Skeletal muscle cell (primary cell): Measurements from ENCODE around the gene GSTM3.
"Not testable (repeated sequence)": the region's sequence is repeated elsewhere in the genome, so short reads cannot be mapped to it uniquely, and the experiment has no call there.

ENCODE experiments used
- DNase-seq: peaks from one replicate; pipeline ENCODE4 v3.0.0-alpha.2; 2010; ENCODE audit warnings: low read depth
- H3K4me3 ChIP-seq: 2 replicates; pipeline ENCODE4 v1.5.1; 2011; ENCODE audit warnings: low read depth, mild to moderate bottlenecking, control low read depth, low read length, moderate library complexity

Gene GSTM3

GRCh38 chr1:109712321-109712864, 28.4 kb downstream of the GSTM3 start:
- peak overlapping the region; percentile 18 for H3K4me3 ChIP-seq
- no peak for DNase-seq

- DNase-seq: not testable (repeated sequence)
- peak within 1 kb of the TSS; percentile 18 for H3K4me3 ChIP-seq
Observed at GRCh38 chr1:109711593-109712320, 29.1 kb downstream of the GSTM3 start, which contains the start of gene GSTM5. TSS of gene GSTM5 (plus strand) at chr1:109712251. CDS start at chr1:109712313, 62 bp downstream.

GRCh38 chr1:109709822-109710221, 31.0 kb downstream of the GSTM3 start:
- DNase-seq, H3K4me3 ChIP-seq: not testable (repeated sequence)

GRCh38 chr1:109708949-109709348, 31.9 kb downstream of the GSTM3 start:
- not testable (repeated sequence) for DNase-seq, H3K4me3 ChIP-seq

- no peak for DNase-seq
- no peak overlapping the region for H3K4me3 ChIP-seq
Observed at GRCh38 chr1:109705411-109705810, 35.4 kb downstream of the GSTM3 start.

GRCh38 chr1:109704173-109704572, 36.7 kb downstream of the GSTM3 start:
- no peak overlapping the region for H3K4me3 ChIP-seq
- no peak for DNase-seq

- H3K4me3 ChIP-seq, DNase-seq: not testable (repeated sequence)
Observed at GRCh38 chr1:109702940-109703339, 37.9 kb downstream of the GSTM3 start.

GRCh38 chr1:109697861-109698260, 43.0 kb downstream of the GSTM3 start:
- not testable (repeated sequence) for H3K4me3 ChIP-seq, DNase-seq

- no peak for DNase-seq
- no peak overlapping the region for H3K4me3 ChIP-seq
Observed at GRCh38 chr1:109697066-109697465, 43.8 kb downstream of the GSTM3 start.

GRCh38 chr1:109695138-109695537, 45.7 kb downstream of the GSTM3 start:
- H3K4me3 ChIP-seq, DNase-seq: not testable (repeated sequence)

GRCh38 chr1:109694400-109694799, 46.4 kb downstream of the GSTM3 start:
- DNase-seq, H3K4me3 ChIP-seq: not testable (repeated sequence)

- H3K4me3 ChIP-seq: no peak overlapping the region
- DNase-seq: no peak
Observed at GRCh38 chr1:109691759-109692158, 49.1 kb downstream of the GSTM3 start.

GRCh38 chr1:109689844-109690405, 50.9 kb downstream of the GSTM3 start:
- no peak for DNase-seq
- H3K4me3 ChIP-seq: no peak overlapping the region

GRCh38 chr1:109687641-109688499, 53.0 kb downstream of the GSTM3 start, which contains the start of gene GSTM1:
TSS of gene GSTM1 (plus strand) at chr1:109687817. CDS start at chr1:109687874, 57 bp downstream.
- peak; percentile 22 for DNase-seq
- H3K4me3 ChIP-seq: peak within 1 kb of the TSS; percentile 53

- peak overlapping the region; percentile 53 for H3K4me3 ChIP-seq
- DNase-seq: not testable (repeated sequence)
Observed at GRCh38 chr1:109687109-109687508, 53.7 kb downstream of the GSTM3 start.

- DNase-seq, H3K4me3 ChIP-seq: not testable (repeated sequence)
Observed at GRCh38 chr1:109685890-109686289, 54.9 kb downstream of the GSTM3 start.

GRCh38 chr1:109685399-109685798, 55.4 kb downstream of the GSTM3 start:
- not testable (repeated sequence) for H3K4me3 ChIP-seq, DNase-seq

GRCh38 chr1:109684777-109685176, 56.1 kb downstream of the GSTM3 start:
- DNase-seq, H3K4me3 ChIP-seq: not testable (repeated sequence)
